Measurements from ENCODE around the gene HLA-DQB2.

- TF ChIP-seq POLR2A (IDR thresholded peaks at IDR 0.05) (no peak), CTCF (IDR thresholded peaks at IDR 0.05) (no peak)
Observed at GRCh38 chr6:32744776-32745175, 18.6 kb downstream of the HLA-DQB2 start.
